Cerebellar cortex (tissue), 1 donor: ENCODE measurements around the gene CD27.
A peak's percentile ranks its signal among the peaks of the same experiment; 100 is the strongest.

Experiments
- DNase-seq: peaks from one replicate; pipeline ENCODE4 v3.0.0-alpha.2; 2015; ENCODE audit warnings: low spot score

CD27 gene

DNA sequence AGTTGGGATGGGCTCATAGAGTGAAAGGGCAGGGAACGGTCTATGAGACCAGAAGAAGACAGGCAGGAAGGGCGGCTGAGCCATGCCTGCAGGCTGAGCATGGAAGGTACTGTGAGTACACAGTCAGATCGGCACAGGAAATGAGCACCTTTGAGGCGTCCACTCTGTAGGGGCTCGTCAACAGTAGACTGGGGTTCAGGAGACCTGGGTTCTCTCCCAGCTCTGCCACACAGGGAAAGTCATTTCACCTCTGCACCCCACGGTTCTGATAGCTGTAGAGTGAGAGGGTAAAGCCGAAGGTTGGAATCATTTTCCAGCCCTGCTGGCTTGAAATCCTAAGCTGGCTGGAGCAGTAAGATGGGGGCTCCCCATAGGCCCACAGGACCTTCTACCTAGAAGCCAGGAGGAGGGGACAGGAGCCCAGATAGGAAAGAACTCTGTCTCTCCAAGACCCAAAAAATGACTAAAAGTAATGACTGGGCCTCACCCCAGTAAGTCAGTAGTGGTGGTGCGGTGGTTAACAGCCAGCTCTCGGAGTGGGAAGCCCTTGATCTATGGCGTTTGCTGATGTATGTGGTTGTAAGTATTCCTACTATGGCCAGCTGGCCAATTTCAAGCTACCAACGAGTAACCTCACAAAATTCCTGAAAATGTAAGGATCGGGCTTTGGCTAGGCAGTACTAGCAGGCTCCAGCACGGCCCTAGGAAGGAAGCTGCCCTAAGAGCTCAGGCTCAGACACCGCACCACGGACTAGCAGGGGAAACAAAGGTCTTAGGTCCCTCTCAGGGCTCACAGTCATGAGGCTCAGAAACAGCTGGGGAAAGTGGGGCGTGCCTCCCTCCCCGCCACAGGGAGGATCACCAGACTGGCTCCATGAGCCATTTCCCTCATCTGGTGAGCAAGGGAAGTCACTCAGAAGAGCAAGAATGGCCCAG, 10.3 kb upstream of the CD27 start:
- no peak for DNase-seq

- no peak for DNase-seq
Observed at GRCh38 chr12:6435961-6436715, 8.6 kb upstream of the CD27 start.

DNA sequence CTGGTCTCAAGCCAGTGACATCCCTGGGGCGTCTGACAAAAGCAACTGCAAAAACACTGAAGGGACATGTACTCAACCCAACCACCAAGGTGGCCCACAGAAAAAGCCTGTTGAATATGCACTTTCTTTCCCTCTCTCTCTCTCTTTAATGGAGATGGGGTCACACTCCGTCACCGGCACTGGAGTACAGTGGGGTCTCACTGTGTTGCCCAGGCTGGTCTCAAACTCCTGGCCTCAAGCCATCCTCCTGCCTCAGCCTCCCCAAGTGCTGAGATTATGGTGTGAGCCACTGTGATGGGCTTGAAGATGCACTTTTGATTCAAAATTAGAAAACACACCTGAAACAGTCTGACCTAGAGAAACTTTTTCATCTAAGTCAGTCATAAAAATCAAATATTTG, 7.2 kb upstream of the CD27 start:
- DNase-seq, result no peak

DNA sequence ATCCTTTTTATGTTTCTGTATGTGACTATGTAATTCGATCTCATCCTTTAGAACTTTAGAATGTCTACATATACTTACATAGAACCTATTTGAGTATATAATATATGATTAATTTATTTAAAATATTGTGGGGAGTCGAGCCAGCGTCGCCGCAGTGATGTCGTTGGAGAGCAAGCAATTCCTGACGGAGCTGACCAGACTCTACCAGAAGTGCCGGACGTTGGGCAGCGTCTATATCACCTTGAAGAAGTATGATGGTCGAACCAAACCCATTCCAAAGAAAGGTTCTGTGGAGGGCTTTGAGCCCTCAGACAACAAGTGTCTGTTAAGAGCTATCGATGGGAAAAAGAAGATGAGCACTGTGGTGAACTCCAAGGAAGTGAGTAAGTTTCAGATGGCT, 6.4 kb upstream of the CD27 start:
- no peak for DNase-seq

DNA sequence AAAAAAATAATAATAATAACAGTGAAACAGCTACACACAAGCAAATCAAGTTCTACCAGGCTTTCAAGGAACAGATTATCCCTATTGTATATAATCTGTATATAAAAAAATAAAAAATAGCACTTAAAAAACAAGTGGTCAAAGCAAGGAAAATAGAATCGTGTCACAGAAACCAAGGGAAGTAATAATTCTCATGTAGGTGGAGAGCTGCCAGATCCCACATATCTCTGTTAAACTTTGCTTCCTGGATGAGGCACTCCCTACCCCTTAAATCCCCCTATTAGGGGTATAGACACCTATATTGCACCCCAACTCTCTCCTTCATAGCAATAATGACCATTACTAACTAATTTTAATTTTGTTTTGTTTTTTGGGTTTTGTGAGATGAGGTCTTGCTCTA, 4.4 kb upstream of the CD27 start:
- DNase-seq, result no peak

- DNase-seq, result no peak
Observed at GRCh38 chr12:6442836-6443235, 1.9 kb upstream of the CD27 start.

DNA sequence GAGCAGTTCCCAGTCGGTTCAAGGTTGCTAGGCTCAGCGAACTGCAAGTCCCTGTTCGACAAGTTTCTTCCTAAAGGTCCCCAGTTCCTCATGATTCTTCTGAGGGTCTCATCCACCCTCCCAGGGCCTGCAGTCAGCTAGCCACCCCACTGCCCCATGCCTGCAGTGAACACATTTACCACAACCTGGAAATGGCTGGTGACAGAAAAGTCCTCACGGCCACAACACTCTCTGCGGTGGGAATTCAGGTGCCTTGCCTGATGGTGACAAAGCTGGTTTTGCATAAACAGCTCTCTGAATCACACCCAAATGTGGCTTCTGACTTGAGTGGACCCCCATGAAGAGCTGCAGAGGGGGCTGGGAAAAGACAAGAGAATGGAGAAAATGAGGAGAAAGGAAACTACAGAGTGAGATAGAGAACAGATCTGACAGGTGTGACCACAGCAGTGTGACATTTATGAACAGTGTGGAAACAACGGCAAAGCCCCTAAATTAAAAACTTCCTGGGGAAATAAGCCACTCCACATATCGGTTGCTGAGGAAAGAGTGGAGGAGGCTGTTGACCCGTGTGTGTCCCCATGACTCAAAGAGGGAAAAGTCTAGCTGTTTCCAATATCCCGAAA, 1.3 kb upstream of the CD27 start:
- DNase-seq, result no peak

GRCh38 chr12:6444031-6444430, 724 bp upstream of the CD27 start:
- no peak for DNase-seq

- DNase-seq, result no peak
Observed at GRCh38 chr12:6450091-6450868, 5.5 kb downstream of the CD27 start.

DNA sequence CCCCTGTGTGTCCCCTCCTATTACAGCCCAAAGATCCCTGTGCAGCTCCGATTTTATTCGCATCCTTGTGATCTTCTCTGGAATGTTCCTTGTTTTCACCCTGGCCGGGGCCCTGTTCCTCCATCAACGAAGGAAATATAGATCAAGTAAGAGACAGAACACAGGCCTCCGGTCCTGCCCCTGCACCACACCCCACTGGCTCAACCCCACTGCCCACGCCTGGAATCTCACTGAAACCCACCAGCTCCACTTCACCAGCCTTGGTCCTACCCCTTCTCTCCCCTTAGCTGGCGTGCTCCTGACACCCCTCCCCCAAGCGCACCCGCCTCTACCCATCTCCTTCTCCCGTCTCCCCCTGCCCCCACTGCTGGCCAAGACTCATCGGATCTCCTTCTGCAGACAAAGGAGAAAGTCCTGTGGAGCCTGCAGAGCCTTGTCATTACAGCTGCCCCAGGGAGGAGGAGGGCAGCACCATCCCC, 6.2 kb downstream of the CD27 start:
- DNase-seq, result no peak

DNA sequence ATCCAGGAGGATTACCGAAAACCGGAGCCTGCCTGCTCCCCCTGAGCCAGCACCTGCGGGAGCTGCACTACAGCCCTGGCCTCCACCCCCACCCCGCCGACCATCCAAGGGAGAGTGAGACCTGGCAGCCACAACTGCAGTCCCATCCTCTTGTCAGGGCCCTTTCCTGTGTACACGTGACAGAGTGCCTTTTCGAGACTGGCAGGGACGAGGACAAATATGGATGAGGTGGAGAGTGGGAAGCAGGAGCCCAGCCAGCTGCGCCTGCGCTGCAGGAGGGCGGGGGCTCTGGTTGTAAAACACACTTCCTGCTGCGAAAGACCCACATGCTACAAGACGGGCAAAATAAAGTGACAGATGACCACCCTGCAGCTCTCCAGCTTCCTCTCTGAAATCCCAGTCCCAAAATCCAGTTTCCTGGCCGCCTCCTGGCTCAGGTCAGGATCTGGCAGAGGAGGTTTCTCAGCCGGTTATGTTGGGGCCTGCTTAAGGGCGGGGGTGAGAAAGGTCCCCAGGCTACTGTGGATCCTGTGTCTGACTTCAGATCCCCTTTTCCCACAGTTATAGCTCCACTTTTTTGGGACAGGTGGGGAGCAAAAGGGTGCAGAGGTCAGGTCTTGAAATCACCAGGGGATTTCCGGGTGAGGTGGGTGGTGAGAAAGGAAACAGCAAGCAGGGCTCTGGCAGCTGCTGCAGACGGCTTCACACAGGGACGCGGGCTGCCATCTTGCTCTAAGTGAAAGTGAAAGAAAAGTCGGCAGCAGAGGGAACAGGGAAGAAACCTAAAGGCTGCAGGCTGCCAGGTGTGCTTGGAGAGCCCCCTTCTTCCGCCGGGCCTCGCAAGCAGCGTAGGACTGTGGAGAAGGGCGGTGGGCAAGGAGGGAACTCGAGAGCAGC, 6.8 kb downstream of the CD27 start, which contains the start of gene TAPBPL:
TAPBPL (plus strand) TSS at position 695 of the 897 bp plus-strand sequence. CDS start 207 bp downstream, outside the sequence.
- peak; percentile 65 for DNase-seq

DNA sequence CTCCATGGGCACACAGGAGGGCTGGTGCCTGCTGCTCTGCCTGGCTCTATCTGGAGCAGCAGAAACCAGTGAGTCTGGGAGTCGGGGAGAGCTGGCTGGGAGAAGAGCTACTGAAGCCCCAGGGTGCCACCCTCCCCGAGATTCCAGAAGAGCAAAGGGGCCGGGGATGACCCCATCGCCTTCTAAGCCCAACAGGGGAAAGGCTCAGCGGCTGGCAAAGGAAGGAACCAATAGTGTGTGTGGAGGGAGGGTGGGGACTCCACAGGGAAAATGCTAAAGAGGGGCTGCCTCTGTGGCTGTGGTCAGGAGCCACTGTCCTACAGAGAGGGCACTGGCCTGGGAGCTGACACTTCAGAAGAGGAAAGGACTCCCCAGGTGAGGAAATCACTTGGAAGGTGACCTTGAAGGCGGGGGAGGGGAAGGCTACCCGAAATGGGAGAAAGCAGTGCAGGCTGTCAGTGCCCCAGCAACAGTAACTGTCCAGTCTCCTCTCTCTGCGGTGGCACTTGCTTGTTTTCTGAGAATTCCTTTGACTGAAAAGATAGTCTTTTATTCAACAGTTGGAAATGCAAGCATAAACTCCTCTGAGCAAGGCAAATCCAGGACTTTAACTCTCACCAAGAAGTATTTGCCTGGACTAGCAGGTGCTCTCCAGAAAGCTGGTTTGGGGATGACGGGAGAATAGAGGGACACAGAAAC, 7.6 kb downstream of the CD27 start:
- peak; percentile 14 for DNase-seq

DNA sequence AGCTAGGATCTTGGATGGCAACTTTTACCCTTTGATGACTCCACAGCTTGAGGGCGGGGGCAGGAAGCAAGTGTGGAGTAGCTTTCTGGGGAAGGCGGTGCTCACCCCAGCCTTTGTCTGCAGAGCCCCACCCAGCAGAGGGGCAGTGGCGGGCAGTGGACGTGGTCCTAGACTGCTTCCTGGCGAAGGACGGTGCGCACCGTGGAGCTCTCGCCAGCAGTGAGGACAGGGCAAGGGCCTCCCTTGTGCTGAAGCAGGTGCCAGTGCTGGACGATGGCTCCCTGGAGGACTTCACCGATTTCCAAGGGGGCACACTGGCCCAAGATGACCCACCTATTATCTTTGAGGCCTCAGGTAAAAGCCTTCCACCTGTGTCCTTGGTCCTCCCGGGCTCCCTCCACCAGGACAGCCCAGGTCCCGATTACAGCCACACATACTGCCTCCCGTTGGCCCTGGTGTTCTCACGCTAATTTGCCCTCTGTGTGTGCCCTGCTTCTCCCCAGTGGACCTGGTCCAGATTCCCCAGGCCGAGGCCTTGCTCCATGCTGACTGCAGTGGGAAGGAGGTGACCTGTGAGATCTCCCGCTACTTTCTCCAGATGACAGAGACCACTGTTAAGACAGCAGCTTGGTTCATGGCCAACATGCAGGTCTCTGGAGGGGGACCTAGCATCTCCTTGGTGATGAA, 8.3 kb downstream of the CD27 start:
- DNase-seq, result no peak

DNA sequence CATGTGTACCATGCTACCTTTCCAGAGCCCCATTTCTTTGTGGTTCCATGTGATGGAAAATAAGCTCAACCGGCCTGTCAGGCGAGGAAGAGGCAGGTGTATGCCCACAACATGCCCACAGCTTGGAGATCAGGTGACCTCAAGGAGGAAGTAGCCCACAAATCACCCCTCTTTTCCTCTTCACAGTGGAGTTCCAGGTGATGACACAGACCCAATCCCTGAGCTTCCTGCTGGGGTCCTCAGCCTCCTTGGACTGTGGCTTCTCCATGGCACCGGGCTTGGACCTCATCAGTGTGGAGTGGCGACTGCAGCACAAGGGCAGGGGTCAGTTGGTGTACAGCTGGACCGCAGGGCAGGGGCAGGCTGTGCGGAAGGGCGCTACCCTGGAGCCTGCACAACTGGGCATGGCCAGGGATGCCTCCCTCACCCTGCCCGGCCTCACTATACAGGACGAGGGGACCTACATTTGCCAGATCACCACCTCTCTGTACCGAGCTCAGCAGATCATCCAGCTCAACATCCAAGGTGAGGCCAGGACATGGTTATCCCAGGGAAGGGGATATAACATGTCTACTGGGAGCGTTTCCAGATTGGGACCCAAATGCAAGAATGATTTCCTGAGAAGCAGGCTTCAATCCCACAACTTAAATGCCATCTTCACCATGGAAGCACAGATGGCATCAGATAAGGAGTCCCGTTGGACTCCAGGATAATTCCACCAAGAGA, 12.6 kb downstream of the CD27 start:
- DNase-seq, result no peak

GRCh38 chr12:6458281-6459003, 13.7 kb downstream of the CD27 start:
- DNase-seq, result no peak

DNA sequence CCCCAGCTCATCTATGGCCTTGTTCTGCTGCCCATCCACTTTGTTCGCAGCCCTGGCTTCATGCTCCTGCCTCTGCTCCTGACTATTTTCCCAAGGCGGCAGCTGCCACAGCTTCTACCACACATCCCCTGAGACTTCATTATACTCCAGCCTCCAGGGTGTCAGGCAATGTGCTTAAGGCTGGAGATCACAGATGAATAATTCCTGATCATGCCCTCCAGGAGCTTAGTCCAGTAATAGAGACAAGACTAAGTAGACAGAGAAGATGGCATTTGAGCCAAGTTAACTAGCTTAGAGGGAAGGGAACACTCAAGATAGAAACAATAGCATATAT, 14.2 kb downstream of the CD27 start:
- no peak for DNase-seq

- no peak for DNase-seq
Observed at GRCh38 chr12:6460751-6461371, 16.1 kb downstream of the CD27 start.
